Panc1 (cell line): ENCODE measurements around the gene CELF6. TPM values are rescaled to one million over a fixed set of nuclear protein-coding genes. Genes with fewer than 3 reads are reported as not detected.

Source experiments
- ATAC-seq: fragments of 200-7000 bp; cut with Tn5 transposase; 2 replicates; pipeline ENCODE4 v1.9.1; 2020; ENCODE audit warnings: mild to moderate bottlenecking, moderate library complexity
- BruUV-seq: library from RNA; stranded (reverse); fragments of 400-500 nt; replicated peaks from 2 replicates; lab custom pipeline; 2021; lab: Mats Ljungman, UMichigan
- CTCF ChIA-PET: fragments of 300-600 bp; sonication (Branson Sonifier 250); formaldehyde crosslinking; loops from one replicate; lab custom pipeline; 2022; ENCODE audit warnings: antibody characterized with exemption; lab: Charles Lee
- POLR2A ChIA-PET: fragments of 300-600 bp; sonication (Branson Sonifier 250); formaldehyde crosslinking; loops from one replicate; lab custom pipeline; 2022; ENCODE audit warnings: antibody characterized with exemption; lab: Charles Lee
- DNase-seq: peaks from one replicate; pipeline ENCODE4 v3.0.0-alpha.2; 2010; ENCODE audit warnings: low read depth, low spot score
- H3K27ac ChIP-seq: 2 replicates; pipeline ENCODE4 v1.5.1; 2011; ENCODE audit warnings: mild to moderate bottlenecking, low read length, inconsistent platforms
- H3K27me3 ChIP-seq: fragments of 200-500 bp; sonication (Bioruptor generic); 2 replicates; pipeline ENCODE4 v1.6.0; 2014; ENCODE audit warnings: low read length, inconsistent platforms; ENCODE audit not compliant: control insufficient read depth, insufficient read depth
- H3K36me3 ChIP-seq: fragments of 200-500 bp; sonication (Bioruptor generic); 2 replicates; pipeline ENCODE4 v1.5.1; 2014; ENCODE audit warnings: inconsistent platforms, mild to moderate bottlenecking, low read length, moderate library complexity; ENCODE audit not compliant: control insufficient read depth, insufficient read depth
- H3K4me1 ChIP-seq: 2 replicates; pipeline ENCODE4 v1.5.1; 2011; ENCODE audit warnings: inconsistent platforms, mild to moderate bottlenecking, low read length, moderate library complexity; ENCODE audit not compliant: control insufficient read depth, insufficient read depth
- H3K4me3 ChIP-seq, 2 experiments: 2 replicates each; pipeline ENCODE4 v1.5.1; 2011 to 2012; ENCODE audit warnings: low read depth in 2 of 2, low read length in 2 of 2, mild to moderate bottlenecking in 2 of 2, inconsistent platforms in 1 of 2, moderate library complexity in 1 of 2
- H3K9me3 ChIP-seq: fragments of 200-500 bp; sonication (Bioruptor generic); 2 replicates; pipeline ENCODE4 v1.5.1; 2014; ENCODE audit warnings: low read depth, mild to moderate bottlenecking, inconsistent platforms, low read length, moderate library complexity; ENCODE audit not compliant: control insufficient read depth, insufficient read depth
- CTCF ChIP-seq: fragments of 450-650 bp; IDR thresholded peaks from 2 replicates; pipeline ENCODE4 v1.5.1; 2017; ENCODE audit warnings: mild to moderate bottlenecking
- POLR2AphosphoS5 ChIP-seq: IDR thresholded peaks from 2 replicates; pipeline ENCODE4 v1.6.1; 2012; ENCODE audit warnings: mild to moderate bottlenecking, low read depth, low read length, moderate library complexity
- REST ChIP-seq, 2 experiments: IDR thresholded peaks; 2 replicates each; pipeline ENCODE4 v1.6.1; 2011 to 2012; ENCODE audit warnings: low read depth in 2 of 2, control low read depth in 1 of 2, low read length in 1 of 2, mild to moderate bottlenecking in 1 of 2, moderate library complexity in 1 of 2; ENCODE audit not compliant: insufficient read depth in 1 of 2
- SIN3A ChIP-seq: IDR thresholded peaks from 2 replicates; pipeline ENCODE4 v1.6.1; 2012; ENCODE audit warnings: low read depth, mild to moderate bottlenecking, low read length, moderate library complexity, borderline replicate concordance; ENCODE audit not compliant: insufficient read depth
- TCF7L2 ChIP-seq: IDR thresholded peaks from 2 replicates; pipeline ENCODE4 v1.6.1; 2011; ENCODE audit warnings: mild to moderate bottlenecking, low read depth, low read length, inconsistent platforms
- in situ Hi-C: cut with HindIII; loops from 2 replicates; pipeline ENCODE4 v1.10.0; 2016; ENCODE audit warnings: low sequenced_read_pairs, low pct_unique_long_range_greater_than_20kb
- intact Hi-C: fragments of 100-400 bp; cut with micrococcal nuclease; formaldehyde crosslinking; loops from one replicate; pipeline ENCODE4 v1.10.0; 2022; ENCODE audit not compliant: unreplicated experiment
- total RNA-seq: library from RNA; stranded (reverse); gene quantifications from one replicate; pipeline ENCODE4 v1.2.1, GENCODE V29; 2021; ENCODE audit not compliant: unreplicated experiment

Gene CELF6
- total RNA-seq, 1 experiment from 2014 or later = not detected

- BruUV-seq = no TSS peak
- DNase-seq (no peak), ATAC-seq (no peak)
- TF ChIP-seq TCF7L2 (no peak), SIN3A (no peak), REST (IDR thresholded peaks at IDR 0.05; ENCODE audit: insufficient read depth in 1 of 2, low read depth in 2 of 2, low read length in 1 of 2) (no peak), CTCF (no peak), POLR2AphosphoS5 (no peak)
- in situ Hi-C loops = no loop called here
- Histone ChIP-seq H3K4me1 (no peaks in the 10 kb centered on the region), H3K36me3 (no peaks in the 10 kb centered on the region), H3K27me3 (no peaks in the 10 kb centered on the region; the same call in 1 of the 2 replicates), H3K4me3 (no peak overlapping the region), H3K9me3 (no peaks in the 10 kb centered on the region), H3K27ac (no peak overlapping the region)
- POLR2A ChIA-PET = no interaction called here
- CTCF ChIA-PET = no interaction called here
- intact Hi-C loops = no loop called here
Measured at GRCh38 chr15:72307026-72307425, 12.9 kb downstream of the CELF6 start.

GRCh38 chr15:72306211-72306785 is 13.7 kb downstream of the CELF6 start:
- ChIA-PET POLR2A (no interaction called here), CTCF (no interaction called here)
- in situ Hi-C loops = no loop called here
- intact Hi-C loops = no loop called here
- Histone ChIP-seq H3K9me3 (no peaks in the 10 kb centered on the region), H3K36me3 (no peaks in the 10 kb centered on the region), H3K4me1 (no peaks in the 10 kb centered on the region), H3K4me3 (no peak overlapping the region), H3K27me3 (no peaks in the 10 kb centered on the region; the same call in 1 of the 2 replicates), H3K27ac (no peak overlapping the region)
- TF ChIP-seq CTCF (no peak), REST (IDR thresholded peaks at IDR 0.05; ENCODE audit: insufficient read depth in 1 of 2, low read depth in 2 of 2, low read length in 1 of 2) (no peak), TCF7L2 (no peak), SIN3A (no peak), POLR2AphosphoS5 (no peak)
- no TSS peak for BruUV-seq
- no peak for DNase-seq
- no peak for ATAC-seq
